Prostate gland (tissue), 2 donors: ENCODE data around the gene CANT1. TPM values are rescaled to one million over a fixed set of nuclear protein-coding genes. Genes with fewer than 3 reads are reported as not detected.
A peak's percentile ranks its signal among the peaks of the same experiment; 100 is the strongest.

Experiments used
- DNase-seq: peaks from one replicate; pipeline ENCODE4 v3.0.0-alpha.2; 2019; ENCODE audit warnings: low spot score
- H3K27ac ChIP-seq, 2 donors: fragments of 200-600 bp; sonication (generic); 2 replicates each; pipeline ENCODE4 v1.5.1; 2017 to 2019
- H3K27me3 ChIP-seq: fragments of 200-600 bp; sonication (generic); replicated peaks from 2 replicates; pipeline ENCODE4 v1.5.1; 2019; ENCODE audit not compliant: insufficient read depth
- H3K36me3 ChIP-seq, 2 donors: fragments of 200-600 bp; sonication (generic); 1 replicate in 1 of 2; 2 replicates in 1 of 2; pipeline versions ENCODE4 v1.5.1 to v1.8.1; 2017 to 2019
- H3K4me1 ChIP-seq: fragments of 200-600 bp; sonication (generic); replicated peaks from 2 replicates; pipeline ENCODE4 v1.5.1; 2019
- H3K4me3 ChIP-seq, 2 donors: fragments of 200-600 bp; sonication (generic); 2 replicates each; pipeline ENCODE4 v1.5.1; 2017 to 2019
- H3K9me3 ChIP-seq: fragments of 200-600 bp; sonication (generic); 2 replicates; pipeline ENCODE4 v1.5.1; 2017
- CTCF ChIP-seq, 4 experiments: fragments of 200-600 bp in 2 of 4; fragments of 450-650 bp in 2 of 4; sonication (generic) in 2 of 4; IDR thresholded peaks; 1 replicate in 3 of 4; 2 replicates in 1 of 4; pipeline ENCODE4 v1.5.1; 2016 to 2019; ENCODE audit warnings: antibody characterized with exemption in 4 of 4, mild to moderate bottlenecking in 2 of 4, moderate library complexity in 2 of 4
- POLR2A ChIP-seq: fragments of 450-650 bp; IDR thresholded peaks from one replicate; pipeline ENCODE4 v1.6.1; 2016; ENCODE audit warnings: antibody characterized with exemption, mild to moderate bottlenecking
- POLR2AphosphoS5 ChIP-seq: sonication (generic); formaldehyde crosslinking; IDR thresholded peaks from one replicate; pipeline ENCODE4 v1.6.1; 2017; ENCODE audit warnings: antibody characterized with exemption
- WGBS: methylation state at CpG from one replicate; pipeline ENCODE4 v1.1.5; 2018; 5-methylcytosine and 5-hydroxymethylcytosine counted together
- intact Hi-C: fragments of 100-400 bp; cut with DNase I; formaldehyde crosslinking; loops from one replicate; pipeline ENCODE4 v1.14.2; 2022
- total RNA-seq, 2 donors: library from RNA; depleted of rRNA; stranded (reverse); fragments of >200 nt; gene quantifications; one replicate each; pipeline ENCODE4 v1.1.0, GENCODE V29; 2016

Gene CANT1
- total RNA-seq, 2 donors from 2014 or later, result 89.7 to 201 TPM

GRCh38 chr17:79002796-79003593 is 6.6 kb downstream of the CANT1 start:
- intact Hi-C loops, result no loop called here
- no peak for TF ChIP-seq POLR2A
- no peak for TF ChIP-seq POLR2AphosphoS5
- no peak for TF ChIP-seq CTCF (IDR thresholded peaks at IDR 0.05)
- Histone ChIP-seq H3K9me3 (no peaks in the 10 kb centered on the region), H3K36me3 (no peaks in the 10 kb centered on the region), H3K4me1 (peaks cover 19% of the 10 kb centered on the region), H3K4me3 (peak overlapping the region; percentile 15 to 18), H3K27ac (peak overlapping the region; percentile 45 to 66), H3K27me3 (no peaks in the 10 kb centered on the region)
- 65% methylated on average over 20 of the region's 20 CpGs for WGBS
- no peak for DNase-seq

- Histone ChIP-seq H3K27me3 (no peaks in the 10 kb centered on the region), H3K27ac (peak overlapping the region in 1 of 2 donors; percentile 66), H3K36me3 (no peaks in the 10 kb centered on the region), H3K4me3 (peak overlapping the region in 1 of 2 donors; percentile 18), H3K9me3 (no peaks in the 10 kb centered on the region), H3K4me1 (peaks cover 23% of the 10 kb centered on the region)
- 80% methylated on average over 14 of the region's 14 CpGs for WGBS
- DNase-seq, result no peak
- TF ChIP-seq CTCF (IDR thresholded peaks at IDR 0.05) (no peak), POLR2AphosphoS5 (no peak), POLR2A (no peak)
- intact Hi-C loops, result no loop called here
Measured at GRCh38 chr17:79002291-79002690, 7.3 kb downstream of the CANT1 start.

- peaks cover 29% of the 10 kb centered on the region for H3K4me1 ChIP-seq
- intact Hi-C loops, result no loop called here
- no peaks in the 10 kb centered on the region for H3K36me3 ChIP-seq
Measured at GRCh38 chr17:79001190-79002020, 8.2 kb downstream of the CANT1 start.

DNA sequence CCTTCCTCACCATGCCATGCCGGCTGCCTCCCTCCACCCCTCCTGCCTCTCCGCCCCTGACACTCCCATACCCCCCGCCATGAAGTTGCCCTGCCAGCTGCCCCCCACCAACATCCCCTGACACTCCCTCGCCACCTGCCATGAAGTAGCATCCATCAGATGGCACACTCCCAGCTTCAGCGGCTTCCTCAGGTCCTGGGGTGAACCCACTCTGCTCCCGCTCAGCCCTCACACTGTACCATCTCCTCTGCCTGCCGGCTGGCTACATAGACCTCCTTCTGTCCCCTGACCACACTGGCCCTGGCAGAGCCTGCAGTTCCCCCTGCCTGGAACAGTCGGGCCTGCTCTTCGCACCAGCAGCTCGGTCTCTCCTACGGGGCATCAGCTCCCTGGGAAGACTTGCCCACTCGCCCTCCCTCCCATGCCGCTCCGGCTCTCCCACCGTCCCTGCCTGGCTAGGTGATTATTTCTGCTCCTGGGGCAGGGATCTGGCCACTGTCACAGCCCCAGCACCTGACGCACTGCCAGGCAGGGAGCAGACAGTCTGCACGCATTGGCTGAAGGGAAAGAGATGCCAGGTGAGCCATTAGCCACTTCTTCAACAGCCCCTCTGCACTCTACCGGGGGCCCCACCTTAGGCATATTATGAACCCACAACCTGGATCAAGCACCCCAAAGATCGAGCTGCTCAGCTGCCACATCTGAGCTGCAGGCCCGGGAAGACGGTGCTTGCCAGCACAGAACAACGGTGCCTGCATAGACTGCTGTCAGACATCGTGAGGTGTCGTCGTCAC is 9.0 kb downstream of the CANT1 start:
- TF ChIP-seq POLR2AphosphoS5, result no peak
- TF ChIP-seq CTCF (IDR thresholded peaks at IDR 0.05), result no peak
- TF ChIP-seq POLR2A, result no peak
- no peaks in the 10 kb centered on the region for H3K36me3 ChIP-seq
- WGBS, result 87% methylated on average over 24 of the region's 25 CpGs

More at GRCh38 chr17:79001190-79002020, 8.2 kb downstream of the CANT1 start:
- H3K27me3 ChIP-seq, result no peaks in the 10 kb centered on the region
- no peak for TF ChIP-seq POLR2AphosphoS5
- TF ChIP-seq POLR2A, result no peak
- 81% methylated on average over 19 of the region's 19 CpGs for WGBS
- no peaks in the 10 kb centered on the region for H3K9me3 ChIP-seq
- H3K4me3 ChIP-seq, result peak overlapping the region in 1 of 2 donors; percentile 4
- H3K27ac ChIP-seq, result peak overlapping the region in 1 of 2 donors; percentile 66
- no peak for DNase-seq

GRCh38 chr17:78999947-79000395 is 9.6 kb downstream of the CANT1 start:
- Histone ChIP-seq H3K27ac (no peak overlapping the region), H3K27me3 (no peaks in the 10 kb centered on the region), H3K4me3 (no peak overlapping the region), H3K9me3 (no peaks in the 10 kb centered on the region), H3K36me3 (peaks cover 0 to 4% of the 10 kb centered on the region in 2 donors), H3K4me1 (peaks cover 33% of the 10 kb centered on the region)
- no peak for TF ChIP-seq POLR2AphosphoS5
- no peak for TF ChIP-seq POLR2A
- no peak for TF ChIP-seq CTCF (IDR thresholded peaks at IDR 0.05)
- intact Hi-C loops, result no loop called here
- 94% methylated on average over 12 of the region's 12 CpGs for WGBS
- DNase-seq, result no peak

More for the DNA sequence above, 9.0 kb downstream of the CANT1 start:
- Histone ChIP-seq H3K4me1 (peaks cover 34% of the 10 kb centered on the region), H3K27me3 (no peaks in the 10 kb centered on the region), H3K4me3 (peak overlapping the region in 1 of 2 donors; percentile 4), H3K27ac (peak overlapping the region in 1 of 2 donors; percentile 66), H3K9me3 (no peaks in the 10 kb centered on the region)
- no peak for DNase-seq
- intact Hi-C loops, result no loop called here
